IPS-20b (cell line): ENCODE measurements around the gene ST3GAL3.

Experiments used
- H3K27ac ChIP-seq: one replicate; pipeline ENCODE4 v1.5.1; 2013; ENCODE audit warnings: low read length
- H3K27me3 ChIP-seq: 2 replicates; pipeline ENCODE4 v1.6.1; 2013; ENCODE audit warnings: mild to moderate bottlenecking, low read length, inconsistent platforms; ENCODE audit not compliant: insufficient read depth
- H3K36me3 ChIP-seq: 2 replicates; pipeline ENCODE4 v1.6.1; 2013; ENCODE audit warnings: low read depth, mild to moderate bottlenecking, inconsistent platforms, low read length, moderate library complexity; ENCODE audit not compliant: insufficient read depth
- H3K4me1 ChIP-seq: 2 replicates; pipeline ENCODE4 v1.6.1; 2013; ENCODE audit warnings: mild to moderate bottlenecking, control low read depth, inconsistent platforms, low read length, moderate library complexity; ENCODE audit not compliant: insufficient read depth
- H3K4me3 ChIP-seq: 2 replicates; pipeline ENCODE4 v1.5.1; 2013; ENCODE audit warnings: mild to moderate bottlenecking, low read length, inconsistent platforms
- H3K9ac ChIP-seq: 2 replicates; pipeline ENCODE4 v1.6.1; 2013; ENCODE audit warnings: low read depth, mild to moderate bottlenecking, inconsistent platforms, low read length, moderate library complexity
- H3K9me3 ChIP-seq: 2 replicates; pipeline ENCODE4 v1.6.1; 2013; ENCODE audit warnings: mild to moderate bottlenecking, low read depth, low read length, inconsistent platforms; ENCODE audit not compliant: insufficient read depth

ST3GAL3 gene

GRCh38 chr1:43731867-43732531, 24.7 kb downstream of the ST3GAL3 start:
- Histone ChIP-seq H3K4me3 (no peak overlapping the region), H3K4me1 (no peaks in the 10 kb centered on the region; the same call in 1 of the 2 replicates), H3K27ac (no peak overlapping the region), H3K36me3 (no peaks in the 10 kb centered on the region), H3K27me3 (no peaks in the 10 kb centered on the region), H3K9me3 (no peaks in the 10 kb centered on the region), H3K9ac (no peak overlapping the region)

- Histone ChIP-seq H3K27me3 (no peaks in the 10 kb centered on the region), H3K9me3 (no peaks in the 10 kb centered on the region), H3K9ac (no peak overlapping the region), H3K4me3 (no peak overlapping the region), H3K4me1 (no peaks in the 10 kb centered on the region; the same call in 1 of the 2 replicates), H3K36me3 (no peaks in the 10 kb centered on the region), H3K27ac (no peak overlapping the region)
Observed at GRCh38 chr1:43736819-43737218, 29.5 kb downstream of the ST3GAL3 start.

GRCh38 chr1:43742026-43742425, 34.7 kb downstream of the ST3GAL3 start:
- H3K9me3 ChIP-seq = no peaks in the 10 kb centered on the region
- no peak overlapping the region for H3K4me3 ChIP-seq
- no peak overlapping the region for H3K9ac ChIP-seq
- H3K27me3 ChIP-seq = no peaks in the 10 kb centered on the region
- no peaks in the 10 kb centered on the region for H3K36me3 ChIP-seq
- H3K4me1 ChIP-seq = no peaks in the 10 kb centered on the region
- H3K27ac ChIP-seq = no peak overlapping the region

- no peak overlapping the region for H3K27ac ChIP-seq
- H3K36me3 ChIP-seq = no peaks in the 10 kb centered on the region
- H3K9me3 ChIP-seq = no peaks in the 10 kb centered on the region
- no peak overlapping the region for H3K4me3 ChIP-seq
- no peak overlapping the region for H3K9ac ChIP-seq
- H3K4me1 ChIP-seq = no peaks in the 10 kb centered on the region
- no peaks in the 10 kb centered on the region for H3K27me3 ChIP-seq
Observed at GRCh38 chr1:43743206-43743605, 35.9 kb downstream of the ST3GAL3 start.

- Histone ChIP-seq H3K9me3 (no peaks in the 10 kb centered on the region), H3K4me3 (no peak overlapping the region), H3K27ac (no peak overlapping the region), H3K27me3 (no peaks in the 10 kb centered on the region), H3K36me3 (no peaks in the 10 kb centered on the region), H3K9ac (no peak overlapping the region), H3K4me1 (no peaks in the 10 kb centered on the region)
Observed at GRCh38 chr1:43747736-43748135, 40.4 kb downstream of the ST3GAL3 start.

- no peak overlapping the region for H3K27ac ChIP-seq
- H3K9ac ChIP-seq = no peak overlapping the region
- H3K27me3 ChIP-seq = no peaks in the 10 kb centered on the region
- H3K9me3 ChIP-seq = no peaks in the 10 kb centered on the region
- no peaks in the 10 kb centered on the region for H3K4me1 ChIP-seq
- no peaks in the 10 kb centered on the region for H3K36me3 ChIP-seq
- H3K4me3 ChIP-seq = no peak overlapping the region
Observed at GRCh38 chr1:43750083-43750482, 42.7 kb downstream of the ST3GAL3 start.

GRCh38 chr1:43753422-43753821, 46.1 kb downstream of the ST3GAL3 start:
- Histone ChIP-seq H3K27me3 (no peaks in the 10 kb centered on the region), H3K27ac (no peak overlapping the region), H3K9me3 (no peaks in the 10 kb centered on the region), H3K4me3 (no peak overlapping the region), H3K9ac (no peak overlapping the region), H3K4me1 (no peaks in the 10 kb centered on the region), H3K36me3 (no peaks in the 10 kb centered on the region)

- Histone ChIP-seq H3K27ac (no peak overlapping the region), H3K4me1 (no peaks in the 10 kb centered on the region), H3K36me3 (no peaks in the 10 kb centered on the region), H3K27me3 (no peaks in the 10 kb centered on the region), H3K9ac (no peak overlapping the region), H3K9me3 (no peaks in the 10 kb centered on the region), H3K4me3 (no peak overlapping the region)
Observed at GRCh38 chr1:43754892-43755291, 47.6 kb downstream of the ST3GAL3 start.

- Histone ChIP-seq H3K4me3 (no peak overlapping the region), H3K4me1 (no peaks in the 10 kb centered on the region), H3K36me3 (no peaks in the 10 kb centered on the region), H3K27me3 (no peaks in the 10 kb centered on the region), H3K27ac (no peak overlapping the region), H3K9me3 (no peaks in the 10 kb centered on the region), H3K9ac (no peak overlapping the region)
Observed at GRCh38 chr1:43757343-43758053, 50.2 kb downstream of the ST3GAL3 start.

GRCh38 chr1:43760745-43761317, 53.5 kb downstream of the ST3GAL3 start:
- no peak overlapping the region for H3K9ac ChIP-seq
- H3K27me3 ChIP-seq = no peaks in the 10 kb centered on the region
- no peak overlapping the region for H3K27ac ChIP-seq
- H3K4me3 ChIP-seq = no peak overlapping the region
- no peaks in the 10 kb centered on the region for H3K36me3 ChIP-seq
- peaks cover 13% of the 10 kb centered on the region for H3K4me1 ChIP-seq
- H3K9me3 ChIP-seq = no peaks in the 10 kb centered on the region

GRCh38 chr1:43763497-43763973, 56.2 kb downstream of the ST3GAL3 start:
- H3K9me3 ChIP-seq = no peaks in the 10 kb centered on the region
- H3K36me3 ChIP-seq = no peaks in the 10 kb centered on the region
- no peak overlapping the region for H3K4me3 ChIP-seq
- no peak overlapping the region for H3K27ac ChIP-seq
- no peak overlapping the region for H3K9ac ChIP-seq
- no peaks in the 10 kb centered on the region for H3K27me3 ChIP-seq
- peaks cover 25% of the 10 kb centered on the region for H3K4me1 ChIP-seq

- Histone ChIP-seq H3K9me3 (no peaks in the 10 kb centered on the region), H3K36me3 (no peaks in the 10 kb centered on the region), H3K4me3 (no peak overlapping the region), H3K9ac (no peak overlapping the region), H3K4me1 (peaks cover 32% of the 10 kb centered on the region), H3K27me3 (no peaks in the 10 kb centered on the region), H3K27ac (no peak overlapping the region)
Observed at GRCh38 chr1:43764581-43764980, 57.2 kb downstream of the ST3GAL3 start.
